Fibroblast of lung (primary cell): ENCODE results near the gene DRC3.

ENCODE experiments used
- CTCF ChIP-seq, 2 donors: IDR thresholded peaks in 1 of 2; conservative IDR thresholded peaks in 1 of 2; 1 replicate in 1 of 2; 2 replicates in 1 of 2; pipeline ENCODE4 v1.5.1; 2011 to 2012; ENCODE audit warnings: low read length in 2 of 2, control low read depth in 1 of 2, inconsistent platforms in 1 of 2, low read depth in 1 of 2, mild to moderate bottlenecking in 1 of 2
- EZH2 ChIP-seq: IDR thresholded peaks from 2 replicates; pipeline ENCODE4 v1.5.1; 2012; ENCODE audit warnings: low read length, control low read depth, mild to moderate bottlenecking; ENCODE audit errors: missing control alignments

- TF ChIP-seq CTCF (conservative IDR thresholded peaks at IDR 0.05 in 1 of 2, IDR thresholded peaks at IDR 0.05 in 1 of 2; ENCODE audit: low read depth in 1 of 2, low read length in 2 of 2) (no peak), EZH2 (no peak)
Observed at GRCh38 chr17:18015593-18015992, 42.9 kb downstream of the DRC3 start.
